Activated CD4-positive, alpha-beta T cell treated with anti-CD3 and anti-CD28 coated beads for 4 hours (primary cell): ENCODE data around the gene PMEPA1.

ENCODE experiments used
- DNase-seq, 2 donors: peaks; one replicate each; pipeline ENCODE4 v3.0.0-alpha.2; 2020

Gene PMEPA1

GRCh38 chr20:57709823-57710799 lies at the start of gene PMEPA1:
Gene PMEPA1 (minus strand): TSS chr20:57710015. CDS start chr20:57709582, 433 bp downstream.
- peak; percentile 95 to 96 for DNase-seq

- no peak for DNase-seq
Measured at GRCh38 chr20:57757767-57758166, 48.0 kb upstream of the PMEPA1 start.

GRCh38 chr20:57756921-57757320 lies 47.1 kb upstream of the PMEPA1 start:
- DNase-seq: no peak

GRCh38 chr20:57756213-57756612 lies 46.4 kb upstream of the PMEPA1 start:
- DNase-seq: no peak

GRCh38 chr20:57755609-57756008 lies 45.8 kb upstream of the PMEPA1 start:
- no peak for DNase-seq

- DNase-seq: no peak
Measured at GRCh38 chr20:57754190-57754589, 44.4 kb upstream of the PMEPA1 start.

GRCh38 chr20:57753332-57754164 lies 43.7 kb upstream of the PMEPA1 start:
- no peak for DNase-seq

GRCh38 chr20:57751411-57751810 lies 41.6 kb upstream of the PMEPA1 start:
- no peak for DNase-seq

- DNase-seq: no peak
Measured at GRCh38 chr20:57749869-57750268, 40.1 kb upstream of the PMEPA1 start.

- no peak for DNase-seq
Measured at GRCh38 chr20:57749131-57749690, 39.4 kb upstream of the PMEPA1 start.

GRCh38 chr20:57748601-57749130 lies 38.9 kb upstream of the PMEPA1 start:
- peak; percentile 50 to 64 for DNase-seq

GRCh38 chr20:57747861-57748481 lies 38.2 kb upstream of the PMEPA1 start:
- no peak for DNase-seq

GRCh38 chr20:57746832-57747404 lies 37.1 kb upstream of the PMEPA1 start:
- DNase-seq: no peak

- DNase-seq: no peak
Measured at GRCh38 chr20:57746201-57746600, 36.4 kb upstream of the PMEPA1 start.

GRCh38 chr20:57744206-57744605 lies 34.4 kb upstream of the PMEPA1 start:
- DNase-seq: no peak

GRCh38 chr20:57743450-57744095 lies 33.8 kb upstream of the PMEPA1 start:
- DNase-seq: no peak

- no peak for DNase-seq
Measured at GRCh38 chr20:57742507-57743181, 32.8 kb upstream of the PMEPA1 start.

- DNase-seq: no peak
Measured at GRCh38 chr20:57738484-57738883, 28.7 kb upstream of the PMEPA1 start.

GRCh38 chr20:57738053-57738452 lies 28.2 kb upstream of the PMEPA1 start:
- no peak for DNase-seq

- DNase-seq: no peak
Measured at GRCh38 chr20:57737349-57737748, 27.5 kb upstream of the PMEPA1 start.

- DNase-seq: no peak
Measured at GRCh38 chr20:57736738-57737347, 27.0 kb upstream of the PMEPA1 start.
